ENCODE results near the gene GBA3. TPM values are rescaled to one million over a fixed set of nuclear protein-coding genes. Genes with fewer than 3 reads are reported as not detected.

GBA3 gene
- total RNA-seq, 1 experiment from 2014 or later, result not detected

DNA sequence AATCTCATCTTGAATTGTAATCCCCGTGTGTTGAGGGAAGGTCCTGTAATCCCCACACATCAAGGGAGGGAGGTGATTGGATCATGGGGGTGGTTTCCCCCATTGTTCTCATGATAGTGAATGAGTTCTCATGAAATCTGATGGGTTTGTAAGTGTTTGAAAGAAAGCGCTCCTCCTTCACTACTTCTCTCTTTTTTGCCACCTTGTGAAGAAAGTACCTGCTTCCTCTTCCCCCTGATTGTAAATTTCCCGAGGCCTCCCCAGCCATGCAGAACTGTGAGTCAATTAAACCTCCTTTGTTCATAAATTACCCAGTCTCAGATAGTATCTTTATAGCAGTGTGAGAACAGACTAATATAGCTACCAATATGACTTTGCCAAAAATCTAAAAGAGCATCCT lies 41.1 kb downstream of the GBA3 start:
- ATAC-seq, result no peak

DNA sequence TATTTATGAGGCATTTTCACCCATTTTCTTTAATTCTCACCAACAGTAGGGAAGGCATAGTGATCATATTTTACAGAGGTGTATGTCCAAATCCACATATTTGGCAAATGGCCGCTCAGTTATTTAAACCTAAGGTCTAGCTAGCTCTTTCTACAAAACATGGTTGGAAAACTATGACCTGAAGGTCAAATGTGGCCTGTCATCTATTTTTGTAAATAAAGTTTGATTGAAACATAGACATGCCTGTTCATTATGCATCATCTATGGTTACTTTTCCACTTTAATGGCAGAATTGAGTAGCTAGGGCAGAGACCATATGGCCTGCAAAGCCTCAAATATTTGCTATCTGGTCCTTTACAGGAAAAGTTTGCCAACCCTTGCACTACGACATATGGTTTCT lies 44.2 kb downstream of the GBA3 start:
- no peaks in the 10 kb centered on the region for H3K9me3 ChIP-seq (ENCODE audit: control insufficient read depth in 1 of 2, insufficient read depth in 1 of 2, low read depth in 1 of 2, low read length in 2 of 2)
- RAD21 ChIA-PET (ENCODE audit: low non-redundant PET in 1 of 2, low total read pairs in 2 of 2, uncharacterized antibody in 2 of 2, unreplicated experiment in 2 of 2), result no interaction called here
- no peaks in the 10 kb centered on the region for H3K27me3 ChIP-seq (ENCODE audit: insufficient read depth, low read length)
- no peaks in the 10 kb centered on the region for H3K79me2 ChIP-seq (ENCODE audit: insufficient read depth, low read length)
- H3K4me1 ChIP-seq (ENCODE audit: control insufficient read depth in 1 of 2, insufficient read depth in 2 of 2, low read length in 2 of 2), result no peaks in the 10 kb centered on the region
- no peak overlapping the region for H3K9ac ChIP-seq (ENCODE audit: low read length)
- CTCF ChIA-PET, result no interaction called here
- no TSS peak for BruUV-seq (replicated peaks)
- H3K36me3 ChIP-seq (ENCODE audit: control insufficient read depth in 1 of 2, insufficient read depth in 2 of 2, low read length in 2 of 2), result no peaks in the 10 kb centered on the region; a peak in 1 of 4 replicates
- ATAC-seq (no peak), DNase-seq (ENCODE audit: low read depth, low spot score) (no peak)
- no peaks in the 10 kb centered on the region for H4K20me1 ChIP-seq (ENCODE audit: insufficient read depth)
- no peaks in the 10 kb centered on the region for H3K9me2 ChIP-seq (ENCODE audit: insufficient read depth)
- intact Hi-C loops (cut with micrococcal nuclease), result no loop called here
- H2AFZ ChIP-seq (ENCODE audit: low read depth, low read length, poor library complexity, severe bottlenecking), result no peak overlapping the region
- no peak overlapping the region for H3K4me3 ChIP-seq (replicated peaks in 1 of 2; ENCODE audit: low read depth in 1 of 2, low read length in 2 of 2)
- no peak overlapping the region for H3K4me2 ChIP-seq (ENCODE audit: low read length)
- POLR2A ChIA-PET, result no interaction called here
- no peak overlapping the region for H3K27ac ChIP-seq (ENCODE audit: low read depth, low read length)
- TF ChIP-seq SP1 (IDR thresholded peaks at IDR 0.05; ENCODE audit: low read depth) (no peak), SRF (IDR thresholded peaks at IDR 0.05; ENCODE audit: low read depth) (no peak), RAD21 (IDR thresholded peaks at IDR 0.05; ENCODE audit: low read depth) (no peak), POLR2AphosphoS5 (IDR thresholded peaks at IDR 0.05; ENCODE audit: low read depth, low read length) (no peak), EZH2 (IDR thresholded peaks at IDR 0.05) (no peak), YY1 (IDR thresholded peaks at IDR 0.05; ENCODE audit: extremely low read depth, insufficient replicate concordance, low read depth, low read length) (no peak), CEBPB (IDR thresholded peaks at IDR 0.05; ENCODE audit: low read depth) (no peak), ELF1 (IDR thresholded peaks at IDR 0.05; ENCODE audit: borderline replicate concordance, low read depth) (no peak), JUND (IDR thresholded peaks at IDR 0.05) (no peak), FOSL1 (IDR thresholded peaks at IDR 0.05; ENCODE audit: low read depth) (no peak), TCF7L2 (IDR thresholded peaks at IDR 0.05; ENCODE audit: borderline replicate concordance, extremely low read depth, insufficient read depth, insufficient read length) (no peak), EZH2phosphoT487 (IDR thresholded peaks at IDR 0.05; ENCODE audit: borderline replicate concordance) (no peak), ZFX (IDR thresholded peaks at IDR 0.05) (no peak)
- TF ChIP-seq, protein P1, sequence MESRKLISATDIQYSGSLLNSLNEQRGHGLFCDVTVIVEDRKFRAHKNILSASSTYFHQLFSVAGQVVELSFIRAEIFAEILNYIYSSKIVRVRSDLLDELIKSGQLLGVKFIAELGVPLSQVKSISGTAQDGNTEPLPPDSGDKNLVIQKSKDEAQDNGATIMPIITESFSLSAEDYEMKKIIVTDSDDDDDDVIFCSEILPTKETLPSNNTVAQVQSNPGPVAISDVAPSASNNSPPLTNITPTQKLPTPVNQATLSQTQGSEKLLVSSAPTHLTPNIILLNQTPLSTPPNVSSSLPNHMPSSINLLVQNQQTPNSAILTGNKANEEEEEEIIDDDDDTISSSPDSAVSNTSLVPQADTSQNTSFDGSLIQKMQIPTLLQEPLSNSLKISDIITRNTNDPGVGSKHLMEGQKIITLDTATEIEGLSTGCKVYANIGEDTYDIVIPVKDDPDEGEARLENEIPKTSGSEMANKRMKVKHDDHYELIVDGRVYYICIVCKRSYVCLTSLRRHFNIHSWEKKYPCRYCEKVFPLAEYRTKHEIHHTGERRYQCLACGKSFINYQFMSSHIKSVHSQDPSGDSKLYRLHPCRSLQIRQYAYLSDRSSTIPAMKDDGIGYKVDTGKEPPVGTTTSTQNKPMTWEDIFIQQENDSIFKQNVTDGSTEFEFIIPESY (IDR thresholded peaks at IDR 0.05; ENCODE audit: extremely low read depth, insufficient replicate concordance, low read length), result no peak
- TF ChIP-seq, protein P2, sequence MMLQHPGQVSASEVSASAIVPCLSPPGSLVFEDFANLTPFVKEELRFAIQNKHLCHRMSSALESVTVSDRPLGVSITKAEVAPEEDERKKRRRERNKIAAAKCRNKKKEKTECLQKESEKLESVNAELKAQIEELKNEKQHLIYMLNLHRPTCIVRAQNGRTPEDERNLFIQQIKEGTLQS (IDR thresholded peaks at IDR 0.05), result no peak

More for the DNA sequence above, 41.1 kb downstream of the GBA3 start:
- DNase-seq (ENCODE audit: low read depth, low spot score), result no peak
- ChIA-PET RAD21 (ENCODE audit: low non-redundant PET in 1 of 2, low total read pairs in 2 of 2, uncharacterized antibody in 2 of 2, unreplicated experiment in 2 of 2) (no interaction called here), POLR2A (no interaction called here), CTCF (no interaction called here)
- Histone ChIP-seq H4K20me1 (ENCODE audit: insufficient read depth) (no peaks in the 10 kb centered on the region), H3K4me2 (ENCODE audit: low read length) (no peak overlapping the region), H3K79me2 (ENCODE audit: insufficient read depth, low read length) (no peaks in the 10 kb centered on the region), H3K4me1 (ENCODE audit: control insufficient read depth in 1 of 2, insufficient read depth in 2 of 2, low read length in 2 of 2) (no peaks in the 10 kb centered on the region), H3K4me3 (replicated peaks in 1 of 2; ENCODE audit: low read depth in 1 of 2, low read length in 2 of 2) (no peak overlapping the region), H3K9me2 (ENCODE audit: insufficient read depth) (no peaks in the 10 kb centered on the region), H3K36me3 (ENCODE audit: control insufficient read depth in 1 of 2, insufficient read depth in 2 of 2, low read length in 2 of 2) (no peaks in the 10 kb centered on the region), H3K27me3 (ENCODE audit: insufficient read depth, low read length) (0 out of 2 replicates have a peak, but pooled peaks cover 3% of the 10 kb centered on the region), H3K9me3 (ENCODE audit: control insufficient read depth in 1 of 2, insufficient read depth in 1 of 2, low read depth in 1 of 2, low read length in 2 of 2) (no peaks in the 10 kb centered on the region), H3K9ac (ENCODE audit: low read length) (no peak overlapping the region), H2AFZ (ENCODE audit: low read depth, low read length, poor library complexity, severe bottlenecking) (no peak overlapping the region), H3K27ac (ENCODE audit: low read depth, low read length) (no peak overlapping the region)
- BruUV-seq (replicated peaks), result no TSS peak
- intact Hi-C loops (cut with micrococcal nuclease), result no loop called here
- TF ChIP-seq TCF7L2 (IDR thresholded peaks at IDR 0.05; ENCODE audit: borderline replicate concordance, extremely low read depth, insufficient read depth, insufficient read length) (no peak), SP1 (IDR thresholded peaks at IDR 0.05; ENCODE audit: low read depth) (no peak), POLR2A (IDR thresholded peaks at IDR 0.05; ENCODE audit: borderline replicate concordance, extremely low read depth, insufficient read depth, insufficient read length) (no peak)
